HG02763 (cell line): ENCODE results near the gene PPM1H.

Source experiments
- ATAC-seq: cut with Tn5 transposase; IDR thresholded peaks from one replicate; pipeline ENCODE4 v1.9.1; 2021; ENCODE audit warnings: mild to moderate bottlenecking, moderate library complexity; ENCODE audit not compliant: unreplicated experiment

Gene PPM1H

GRCh38 chr12:62802321-62802720, 132.6 kb downstream of the PPM1H start:
- no peak for ATAC-seq

- ATAC-seq, result no peak
Observed at GRCh38 chr12:62801796-62802195, 133.2 kb downstream of the PPM1H start.

- no peak for ATAC-seq
Observed at GRCh38 chr12:62800707-62801400, 134.1 kb downstream of the PPM1H start.

GRCh38 chr12:62799766-62800406, 135.1 kb downstream of the PPM1H start:
- peak; percentile 43 for ATAC-seq

GRCh38 chr12:62799126-62799736, 135.7 kb downstream of the PPM1H start:
- peak; percentile 88 for ATAC-seq

- no peak for ATAC-seq
Observed at GRCh38 chr12:62794218-62794583, 140.7 kb downstream of the PPM1H start.

GRCh38 chr12:62793256-62794217, 141.4 kb downstream of the PPM1H start:
- peak; percentile 73 for ATAC-seq

GRCh38 chr12:62792236-62792870, 142.6 kb downstream of the PPM1H start:
- no peak for ATAC-seq

- no peak for ATAC-seq
Observed at GRCh38 chr12:62789851-62790250, 145.1 kb downstream of the PPM1H start.

- ATAC-seq, result no peak
Observed at GRCh38 chr12:62787611-62788010, 147.3 kb downstream of the PPM1H start.

- no peak for ATAC-seq
Observed at GRCh38 chr12:62787023-62787422, 147.9 kb downstream of the PPM1H start.

- no peak for ATAC-seq
Observed at GRCh38 chr12:62785941-62786559, 148.9 kb downstream of the PPM1H start.

- ATAC-seq, result no peak
Observed at GRCh38 chr12:62784576-62784975, 150.4 kb downstream of the PPM1H start.

- ATAC-seq, result no peak
Observed at GRCh38 chr12:62783881-62784280, 151.1 kb downstream of the PPM1H start.

- no peak for ATAC-seq
Observed at GRCh38 chr12:62781136-62781880, 153.6 kb downstream of the PPM1H start.

GRCh38 chr12:62779488-62779887, 155.5 kb downstream of the PPM1H start:
- no peak for ATAC-seq

GRCh38 chr12:62778187-62778586, 156.8 kb downstream of the PPM1H start:
- ATAC-seq, result no peak

- no peak for ATAC-seq
Observed at GRCh38 chr12:62776997-62777396, 158.0 kb downstream of the PPM1H start.

- ATAC-seq, result no peak
Observed at GRCh38 chr12:62776575-62776974, 158.4 kb downstream of the PPM1H start.

- no peak for ATAC-seq
Observed at GRCh38 chr12:62774794-62775193, 160.2 kb downstream of the PPM1H start.
